Heart left ventricle (tissue), 16 donors: ENCODE measurements around the gene MAP3K7CL. TPM values are rescaled to one million over a fixed set of nuclear protein-coding genes. Genes with fewer than 3 reads are reported as not detected.
A peak's percentile ranks its signal among the peaks of the same experiment; 100 is the strongest.

ENCODE experiments used
- ATAC-seq, 4 donors: fragments of 200-7000 bp; cut with Tn5 transposase; one replicate each; pipeline ENCODE4 v1.9.1; 2020 to 2022; ENCODE audit warnings: moderate library complexity in 4 of 4, mild to moderate bottlenecking in 3 of 4, moderate number of reproducible peaks in 1 of 4
- DNase-seq, 5 donors: peaks; one replicate each; pipeline ENCODE4 v3.0.0-alpha.2; 2020
- H3K27ac ChIP-seq, 12 donors: fragments of 200-600 bp; sonication (generic) in 4 of 12; one replicate each; pipeline versions ENCODE4 v1.5.0 to v1.8.0; 2016 to 2022; ENCODE audit warnings: mild to moderate bottlenecking in 2 of 12
- H3K27me3 ChIP-seq, 9 donors: fragments of 200-600 bp; sonication (generic) in 2 of 9; one replicate each; pipeline versions ENCODE4 v1.5.1 to v1.8.0; 2016 to 2022; ENCODE audit warnings: mild to moderate bottlenecking in 3 of 9
- H3K36me3 ChIP-seq, 9 donors: fragments of 200-600 bp; sonication (generic) in 2 of 9; one replicate each; pipeline versions ENCODE4 v1.5.0 to v1.8.0; 2018 to 2022; ENCODE audit warnings: mild to moderate bottlenecking in 2 of 9
- H3K4me1 ChIP-seq, 12 donors: fragments of 200-600 bp; sonication (generic) in 4 of 12; one replicate each; pipeline versions ENCODE4 v1.5.0 to v1.8.0; 2016 to 2022; ENCODE audit warnings: mild to moderate bottlenecking in 3 of 12
- H3K4me3 ChIP-seq, 12 donors: fragments of 200-600 bp; sonication (generic) in 4 of 12; one replicate each; pipeline versions ENCODE4 v1.5.0 to v1.8.0; 2017 to 2022; ENCODE audit warnings: mild to moderate bottlenecking in 9 of 12, moderate library complexity in 4 of 12
- H3K9me3 ChIP-seq, 12 donors: fragments of 200-600 bp; sonication (generic) in 4 of 12; one replicate each; pipeline versions ENCODE4 v1.5.0 to v1.8.0; 2016 to 2022; ENCODE audit warnings: mild to moderate bottlenecking in 1 of 12
- POLR2A ChIP-seq, 2 donors: fragments of 450-650 bp; IDR thresholded peaks; one replicate each; pipeline ENCODE4 v1.6.1; 2017; ENCODE audit warnings: antibody characterized with exemption in 2 of 2, mild to moderate bottlenecking in 2 of 2, moderate library complexity in 2 of 2
- WGBS, 4 donors: extraction: QIAGEN DNeasy Blood & Tissue Kit in 2 of 4; methylation state at CpG; one replicate each; pipeline versions ENCODE4 v1.1.5 to v1.1.7; 2013 to 2018; 5-methylcytosine and 5-hydroxymethylcytosine counted together
- intact Hi-C, 10 donors: fragments of 100-400 bp; cut with DNase I; formaldehyde crosslinking; loops; one replicate each; pipeline versions ENCODE4 v1.11.1 to v1.14.2; 2022
- long read RNA-seq, 3 donors: library from polyadenylated mRNA; unstranded; transcript quantifications; one replicate each; pipeline ENCODE4 v2.0.0, GENCODE V29; 2020 to 2021
- polyA plus RNA-seq, 2 donors: library from polyadenylated mRNA; stranded (reverse); fragments of 200-250 nt; gene quantifications; one replicate each; pipeline ENCODE4 v1.2.3, GENCODE V29; 2013
- total RNA-seq, 9 donors: library from RNA; depleted of rRNA in 2 of 9; stranded (reverse); fragments of >200 nt in 2 of 9; fragmentation: NEBNext Ultra II Directional in 3 of 9; extraction: Animal tissue kit (Norgen Biotek cat#: 25700) in 3 of 9; gene quantifications; one replicate each; pipeline versions ENCODE4 v1.1.0 to v1.2.4, GENCODE V29; 2016 to 2023
- TF ChIP-seq, protein P1 (sequence below), 12 donors: fragments of 200-600 bp; sonication (generic) in 4 of 12; IDR thresholded peaks; one replicate each; pipeline versions ENCODE4 v1.5.0 to v1.8.0; 2018 to 2022; ENCODE audit warnings: antibody characterized with exemption in 12 of 12, mild to moderate bottlenecking in 5 of 12
- donor health status: ischemic (EF 13 %, LVEDD 7.1; RV severe dilation, severe dysfunction).
- donor health status: healthy with polysubstance abuse.
- donor health status: DM: no; HTN: yes; CAD: no.
- donor health status: DM: no; HTN: no; CAD: no.
- donor health status: ischemic (EF 25% LVEDD 6.9; RV normal size, moderate dysfunction).
- donor health status: ischemic (EF 25% LVEDD 5.7; RV mildly dilated, moderate dysfunction).
- donor health status: healthy.
- donor health status: DM: yes; HTN: yes; CAD: no.
- donor health status: ischemic (EF 35%, LVEDD 5.7; RV mildly dilated, moderate dysfunction).
- donor health status: nonischemic (EF 11% LVEDD 7.7; RV severe dilation, severe dysfunction).
- donor health status: DM: yes; HTN: yes; CAD: no.
- donor health status: PGD.
- donor health status: ischemic (EF 29% LVEDD 5.4; RV normal size, mild dysfunction).
- donor health status: nonischemic (EF 23%, LVEDD 6.1; RV moderate dilation, normal function).

MAP3K7CL gene, protein sequence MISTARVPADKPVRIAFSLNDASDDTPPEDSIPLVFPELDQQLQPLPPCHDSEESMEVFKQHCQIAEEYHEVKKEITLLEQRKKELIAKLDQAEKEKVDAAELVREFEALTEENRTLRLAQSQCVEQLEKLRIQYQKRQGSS
- total RNA-seq (10 to 100 TPM in 3 of 9 donors, 1 to 10 TPM in 5, under 1 TPM in 1; 0.64 to 25.2 (median 7.4) TPM), polyA plus RNA-seq (1 to 10 TPM; 2.7 to 4.5 TPM)
- long read RNA-seq, donor 1, partial matches to known transcripts: 0 of 1 reads
- long read RNA-seq, donor 1, other reads (novel, unspliced or antisense): 0 of 1 reads
- long read RNA-seq, donor 2, transcript MAP3K7CL-206 (5 exons, 1,904 nt): minor isoform, 25 of 64 reads
- long read RNA-seq, donor 2, transcript MAP3K7CL-213 (4 exons, 835 nt): major isoform, 27 of 64 reads
- long read RNA-seq, donor 2, partial matches to known transcripts: 1 of 64 reads
- long read RNA-seq, donor 2, other reads (novel, unspliced or antisense): 8 of 64 reads
- long read RNA-seq, donor 3, partial matches to known transcripts: 0 of 3 reads
- long read RNA-seq, donor 3, other reads (novel, unspliced or antisense): 0 of 3 reads

DNA sequence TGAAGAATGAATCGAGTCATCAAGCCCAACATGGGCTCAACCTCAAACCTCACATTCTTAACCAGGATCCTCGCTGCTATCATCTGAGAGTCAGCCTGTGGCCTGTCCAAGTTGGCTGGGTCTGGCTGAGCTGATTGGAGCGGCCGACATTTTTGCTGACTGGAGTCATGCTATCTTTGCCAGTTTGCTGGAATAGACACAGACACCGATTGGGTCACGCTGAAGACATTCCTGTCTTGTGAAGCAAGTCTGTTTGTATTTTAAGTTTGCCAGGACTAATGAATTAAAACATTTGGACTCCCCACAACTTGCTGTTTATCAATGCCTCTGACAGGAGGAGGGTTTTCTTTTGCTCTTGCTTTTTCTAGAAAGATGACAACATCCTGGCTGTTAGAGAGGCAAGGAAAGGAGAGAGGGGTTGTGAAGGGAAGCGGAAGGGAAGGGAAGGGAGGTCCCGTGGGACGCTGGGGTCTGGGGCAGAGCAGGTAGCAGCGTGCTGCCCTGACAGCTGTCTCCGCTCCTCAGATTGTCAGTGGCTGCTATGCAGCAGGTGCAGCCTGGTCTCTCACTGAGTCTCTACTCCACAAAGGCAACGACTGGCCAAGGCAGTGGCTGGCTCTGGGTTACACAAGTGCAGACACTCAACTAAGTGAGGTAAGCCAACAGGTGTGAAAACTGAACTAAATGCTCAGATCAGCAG lies at the start of gene MAP3K7CL:
Gene MAP3K7CL, plus strand, starts transcription at position 375 of the 700 bp plus-strand sequence. CDS start 2,701 bp downstream, outside the sequence.
- peak; percentile 90 to 99 (median 94) for ATAC-seq
- DNase-seq: peak; percentile 51 to 78 (median 63)
- Histone ChIP-seq H3K36me3 (no peaks in the 10 kb centered on the region), H3K4me3 (peak within 1 kb of the TSS in 4 of 12 donors; percentile 3 to 31 (median 12)), H3K4me1 (peaks cover 0 to 18% (median 9%) of the 10 kb centered on the region in 12 donors), H3K27me3 (no peaks in the 10 kb centered on the region), H3K9me3 (peaks cover 0 to 15% (median 0%) of the 10 kb centered on the region in 12 donors), H3K27ac (peak within 1 kb of the TSS in 8 of 12 donors; percentile 29 to 84 (median 56))
- WGBS, 4 donors: 52 to 65% (median 56%) methylated on average over 12 of the region's 12 CpGs
- intact Hi-C loops: no loop called here
- TF ChIP-seq POLR2A (IDR thresholded peaks at IDR 0.05): no peak
- TF ChIP-seq, protein P1, sequence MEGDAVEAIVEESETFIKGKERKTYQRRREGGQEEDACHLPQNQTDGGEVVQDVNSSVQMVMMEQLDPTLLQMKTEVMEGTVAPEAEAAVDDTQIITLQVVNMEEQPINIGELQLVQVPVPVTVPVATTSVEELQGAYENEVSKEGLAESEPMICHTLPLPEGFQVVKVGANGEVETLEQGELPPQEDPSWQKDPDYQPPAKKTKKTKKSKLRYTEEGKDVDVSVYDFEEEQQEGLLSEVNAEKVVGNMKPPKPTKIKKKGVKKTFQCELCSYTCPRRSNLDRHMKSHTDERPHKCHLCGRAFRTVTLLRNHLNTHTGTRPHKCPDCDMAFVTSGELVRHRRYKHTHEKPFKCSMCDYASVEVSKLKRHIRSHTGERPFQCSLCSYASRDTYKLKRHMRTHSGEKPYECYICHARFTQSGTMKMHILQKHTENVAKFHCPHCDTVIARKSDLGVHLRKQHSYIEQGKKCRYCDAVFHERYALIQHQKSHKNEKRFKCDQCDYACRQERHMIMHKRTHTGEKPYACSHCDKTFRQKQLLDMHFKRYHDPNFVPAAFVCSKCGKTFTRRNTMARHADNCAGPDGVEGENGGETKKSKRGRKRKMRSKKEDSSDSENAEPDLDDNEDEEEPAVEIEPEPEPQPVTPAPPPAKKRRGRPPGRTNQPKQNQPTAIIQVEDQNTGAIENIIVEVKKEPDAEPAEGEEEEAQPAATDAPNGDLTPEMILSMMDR (IDR thresholded peaks at IDR 0.05): no peak

- intact Hi-C loops: loop anchor here in 1 of 10 donors (10.0 kb wide), 1 partner anchor 83 kb away; no protein-coding TSS in a partner anchor
- Histone ChIP-seq H3K4me1 (peaks cover 0 to 44% (median 9%) of the 10 kb centered on the region in 12 donors), H3K27ac (no peak overlapping the region), H3K4me3 (no peak overlapping the region), H3K36me3 (no peaks in the 10 kb centered on the region), H3K9me3 (no peaks in the 10 kb centered on the region), H3K27me3 (no peaks in the 10 kb centered on the region)
- 91 to 99% (median 95%) methylated on average over 3 of the region's 3 CpGs for WGBS, 4 donors
- DNase-seq: no peak
- no peak for ATAC-seq
- TF ChIP-seq, protein P1 (IDR thresholded peaks at IDR 0.05): no peak
- no peak for TF ChIP-seq POLR2A (IDR thresholded peaks at IDR 0.05)
These were observed 48.2 kb upstream of the MAP3K7CL start for GRCh38 chr21:29082046-29082815.

DNA sequence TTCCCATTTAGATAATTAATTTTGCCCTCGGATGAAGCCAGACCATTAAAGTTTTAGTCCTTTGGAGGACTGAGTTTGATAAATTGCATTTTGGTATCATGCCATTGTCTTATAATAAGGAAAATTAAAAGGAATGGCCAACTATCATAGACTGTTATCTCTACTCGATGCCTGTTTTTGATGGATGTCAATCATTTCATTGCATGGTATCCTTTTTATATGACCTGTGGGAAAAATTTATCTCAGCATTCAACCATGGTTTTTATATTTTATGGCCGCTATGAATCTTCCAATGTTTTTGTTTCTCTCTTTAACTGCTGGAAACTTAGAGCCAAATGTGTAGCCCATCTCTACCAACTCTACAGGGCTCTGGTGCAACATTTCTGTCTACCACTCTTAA lies 47.1 kb upstream of the MAP3K7CL start:
- peaks cover 0 to 36% (median 9%) of the 10 kb centered on the region in 12 donors for H3K4me1 ChIP-seq
- no peak overlapping the region for H3K27ac ChIP-seq
- TF ChIP-seq, protein P1 (IDR thresholded peaks at IDR 0.05): no peak
- no peak for TF ChIP-seq POLR2A (IDR thresholded peaks at IDR 0.05)
- DNase-seq: no peak
- H3K9me3 ChIP-seq: no peaks in the 10 kb centered on the region
- 91 to 95% (median 93%) methylated on average over 3 of the region's 3 CpGs for WGBS, 4 donors
- H3K4me3 ChIP-seq: no peak overlapping the region
- intact Hi-C loops: loop anchor here in 1 of 10 donors (10.0 kb wide), 1 partner anchor 81 kb away; no protein-coding TSS in a partner anchor
- no peak for ATAC-seq
- no peaks in the 10 kb centered on the region for H3K27me3 ChIP-seq
- no peaks in the 10 kb centered on the region for H3K36me3 ChIP-seq
